Hepatocyte (in vitro differentiated cells): ENCODE measurements around the gene PLEKHG4. TPM values are rescaled to one million over a fixed set of nuclear protein-coding genes. Genes with fewer than 3 reads are reported as not detected.

Experiments
- DNase-seq: peaks from one replicate; pipeline ENCODE4 v3.0.0-alpha.2; 2016; ENCODE audit warnings: low spot score
- H2AFZ ChIP-seq: fragments of 200-600 bp; sonication (generic); 2 replicates; pipeline ENCODE4 v1.6.0; 2016; ENCODE audit warnings: antibody characterized with exemption, mild to moderate bottlenecking
- H3K27ac ChIP-seq: fragments of 200-600 bp; sonication (generic); 2 replicates; pipeline ENCODE4 v1.5.1; 2016; ENCODE audit warnings: mild to moderate bottlenecking
- H3K27me3 ChIP-seq: fragments of 200-600 bp; sonication (generic); 2 replicates; pipeline ENCODE4 v1.6.1; 2016
- H3K36me3 ChIP-seq: fragments of 200-600 bp; sonication (generic); replicated peaks from 2 replicates; pipeline ENCODE4 v1.5.1; 2016; ENCODE audit warnings: low read depth; ENCODE audit not compliant: insufficient read depth
- H3K4me1 ChIP-seq: fragments of 200-600 bp; sonication (generic); 2 replicates; pipeline ENCODE4 v1.5.1; 2016; ENCODE audit warnings: mild to moderate bottlenecking, moderate library complexity; ENCODE audit not compliant: insufficient read depth
- H3K4me2 ChIP-seq: fragments of 200-600 bp; sonication (generic); 2 replicates; pipeline ENCODE4 v1.6.0; 2016
- H3K4me3 ChIP-seq: fragments of 200-600 bp; sonication (generic); 2 replicates; pipeline ENCODE4 v1.5.1; 2016; ENCODE audit warnings: mild to moderate bottlenecking
- H3K79me2 ChIP-seq: fragments of 200-600 bp; sonication (generic); 2 replicates; pipeline ENCODE4 v1.6.0; 2017; ENCODE audit warnings: mild to moderate bottlenecking
- H3K9me2 ChIP-seq: fragments of 200-600 bp; sonication (generic); replicated peaks from 2 replicates; pipeline ENCODE4 v1.6.0; 2017; ENCODE audit warnings: mild to moderate bottlenecking; ENCODE audit not compliant: insufficient read depth
- H3K9me3 ChIP-seq: fragments of 200-600 bp; sonication (generic); 2 replicates; pipeline ENCODE4 v1.5.1; 2016; ENCODE audit warnings: low read depth, mild to moderate bottlenecking
- H4K20me1 ChIP-seq: fragments of 200-600 bp; sonication (generic); 2 replicates; pipeline ENCODE4 v1.6.0; 2016; ENCODE audit warnings: mild to moderate bottlenecking; ENCODE audit not compliant: insufficient read depth, poor library complexity, severe bottlenecking
- CTCF ChIP-seq: fragments of 200-600 bp; sonication (generic); IDR thresholded peaks from 2 replicates; pipeline ENCODE4 v1.5.1; 2016; ENCODE audit warnings: antibody characterized with exemption, mild to moderate bottlenecking; ENCODE audit not compliant: poor library complexity
- EZH2 ChIP-seq: fragments of 200-600 bp; sonication (generic); IDR thresholded peaks from 2 replicates; pipeline ENCODE4 v1.6.1; 2016; ENCODE audit warnings: antibody characterized with exemption, mild to moderate bottlenecking, borderline replicate concordance
- EZH2phosphoT487 ChIP-seq: fragments of 200-600 bp; sonication (generic); IDR thresholded peaks from one replicate; pipeline ENCODE4 v1.6.1; 2018; ENCODE audit warnings: antibody characterized with exemption, mild to moderate bottlenecking, low read depth, moderate library complexity; ENCODE audit not compliant: unreplicated experiment, severe bottlenecking
- WGBS: methylation state at CpG from one replicate; pipeline ENCODE4 v1.1.6; 2016; ENCODE audit warnings: low lambda C conversion rate; ENCODE audit errors: missing lambda C conversion rate; 5-methylcytosine and 5-hydroxymethylcytosine counted together
- polyA plus RNA-seq: library from polyadenylated mRNA; unstranded; fragments of >200 nt; fragmentation: Nextera tagmentation; extraction: Ambion mirVana; gene quantifications from 2 replicates; pipeline ENCODE4 v1.2.1, GENCODE V29; 2016
- total RNA-seq: library from RNA; depleted of rRNA; stranded (reverse); fragments of >200 nt; gene quantifications from 2 replicates; pipeline ENCODE4 v1.2.3, GENCODE V29; 2014

PLEKHG4 gene
- total and polyA plus RNA-seq, 2 experiments from 2014 or later, result 3.0 to 3.6 TPM

DNA sequence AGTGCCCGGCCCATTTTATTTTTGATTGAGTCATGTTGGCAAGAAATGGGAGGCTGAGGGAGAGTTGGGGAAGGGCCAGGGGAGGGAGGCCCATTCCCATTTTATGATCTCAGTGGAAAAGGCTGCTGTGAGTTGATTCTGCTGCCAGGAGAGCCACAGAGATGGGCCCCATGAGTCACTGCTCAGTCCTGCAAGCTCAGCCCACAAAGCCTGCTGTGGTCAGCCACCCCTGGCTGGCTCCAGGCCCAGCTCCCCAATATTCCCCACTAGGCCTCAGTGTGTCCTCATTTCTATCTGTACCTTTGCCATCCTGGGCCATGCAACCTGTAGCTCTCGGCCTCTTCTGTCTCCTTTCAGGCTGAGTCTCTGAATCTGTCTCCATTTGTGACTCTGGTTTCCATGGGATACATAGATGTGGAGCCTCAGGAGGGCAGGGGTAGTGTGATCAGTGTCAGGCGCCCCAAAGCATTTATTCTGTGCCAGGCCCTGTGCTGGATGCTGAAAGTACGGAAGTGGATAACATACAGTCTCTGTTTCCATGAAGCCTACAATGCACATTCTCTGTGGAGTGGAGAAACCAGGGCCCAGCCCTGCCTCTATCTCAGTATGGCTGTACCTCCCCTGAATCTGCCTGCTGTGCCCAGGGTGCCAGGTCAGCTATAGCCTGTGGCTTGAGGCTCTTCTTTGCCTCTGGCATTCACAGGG lies 1.9 kb upstream of the PLEKHG4 start:
- H3K27ac ChIP-seq, result peak overlapping the region; percentile 85
- H3K9me3 ChIP-seq, result no peaks in the 10 kb centered on the region
- H2AFZ ChIP-seq, result no peak overlapping the region
- WGBS, result 85% methylated on average over 4 of the region's 4 CpGs
- peak overlapping the region; percentile 87 for H3K4me2 ChIP-seq
- no peaks in the 10 kb centered on the region for H3K27me3 ChIP-seq
- no peaks in the 10 kb centered on the region for H4K20me1 ChIP-seq
- H3K36me3 ChIP-seq, result no peaks in the 10 kb centered on the region
- peaks cover 24% of the 10 kb centered on the region for H3K4me1 ChIP-seq
- H3K79me2 ChIP-seq, result no peaks in the 10 kb centered on the region
- no peaks in the 10 kb centered on the region for H3K9me2 ChIP-seq
- TF ChIP-seq EZH2, result no peak
- no peak for TF ChIP-seq CTCF
- no peak for TF ChIP-seq EZH2phosphoT487
- peak; percentile 83 for DNase-seq
- no peak overlapping the region for H3K4me3 ChIP-seq

DNA sequence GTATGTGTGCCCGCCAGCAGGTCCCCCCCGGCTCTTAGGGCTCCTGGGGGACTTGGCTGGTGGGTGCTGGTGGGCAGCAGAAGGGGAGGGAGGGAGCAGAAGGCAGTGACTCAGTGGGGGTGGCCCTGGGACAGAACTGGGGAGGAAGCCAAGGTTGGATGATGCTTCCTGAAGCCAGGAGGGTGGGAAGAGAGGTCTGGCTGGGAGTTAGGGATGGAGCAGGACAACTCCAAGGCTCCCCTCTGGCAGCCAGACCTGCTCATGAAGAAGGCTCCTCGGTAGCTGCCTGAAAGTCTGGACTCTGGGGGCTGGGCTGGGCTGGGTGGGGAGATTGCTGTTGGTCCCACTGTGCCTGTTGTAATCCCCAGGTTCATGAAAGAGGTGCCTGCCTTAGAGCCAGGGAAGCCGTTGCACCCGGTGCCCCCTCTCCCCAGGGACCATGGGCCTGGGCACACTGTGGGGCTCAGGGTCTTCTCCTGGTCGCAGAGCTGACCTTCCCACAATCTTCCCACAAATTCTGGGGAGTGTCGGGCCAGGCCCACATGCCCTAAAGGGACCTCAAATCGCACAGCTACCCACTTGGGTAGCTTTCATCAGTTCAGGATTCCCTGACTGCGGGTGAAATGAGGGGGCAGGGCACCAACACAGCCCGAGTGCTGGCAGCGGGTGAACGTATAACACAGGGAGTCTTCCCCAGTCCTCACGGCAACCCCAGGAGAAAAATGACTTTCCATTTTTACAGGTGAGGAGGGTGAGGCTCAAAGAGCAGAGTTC lies 1.1 kb upstream of the PLEKHG4 start:
- Histone ChIP-seq H3K79me2 (no peaks in the 10 kb centered on the region), H3K27me3 (no peaks in the 10 kb centered on the region), H3K9me3 (no peaks in the 10 kb centered on the region), H3K4me2 (peak overlapping the region; percentile 87), H3K4me1 (peaks cover 24% of the 10 kb centered on the region), H3K9me2 (no peaks in the 10 kb centered on the region), H3K4me3 (no peak overlapping the region), H3K27ac (peak overlapping the region; percentile 85), H3K36me3 (no peaks in the 10 kb centered on the region), H2AFZ (peak overlapping the region; percentile 84), H4K20me1 (no peaks in the 10 kb centered on the region)
- TF ChIP-seq EZH2 (no peak), EZH2phosphoT487 (no peak), CTCF (no peak)
- peak; percentile 42 for DNase-seq
- WGBS, result 82% methylated on average over 12 of the region's 13 CpGs

GRCh38 chr16:67278773-67279295 lies 498 bp upstream of the PLEKHG4 start:
- Histone ChIP-seq H3K79me2 (no peaks in the 10 kb centered on the region), H3K36me3 (no peaks in the 10 kb centered on the region), H3K9me3 (no peaks in the 10 kb centered on the region), H3K27ac (peak overlapping the region; percentile 85), H2AFZ (peak overlapping the region; percentile 84), H4K20me1 (no peaks in the 10 kb centered on the region), H3K4me2 (peak overlapping the region; percentile 87), H3K4me3 (peak overlapping the region; percentile 42), H3K27me3 (no peaks in the 10 kb centered on the region), H3K4me1 (peaks cover 24% of the 10 kb centered on the region), H3K9me2 (no peaks in the 10 kb centered on the region)
- 18% methylated on average over 12 of the region's 42 CpGs for WGBS
- DNase-seq, result no peak
- no peak for TF ChIP-seq EZH2phosphoT487
- no peak for TF ChIP-seq EZH2
- peak; percentile 21 for TF ChIP-seq CTCF
